HG02759 (cell line): ENCODE results near the gene AFM.

ENCODE experiments used
- ATAC-seq: cut with Tn5 transposase; IDR thresholded peaks from one replicate; pipeline ENCODE4 v1.9.1; 2021; ENCODE audit warnings: mild to moderate bottlenecking, moderate library complexity; ENCODE audit not compliant: unreplicated experiment

The AFM gene

GRCh38 chr4:73481358-73481757 is at the start of gene AFM:
Gene AFM, plus strand, starts transcription at chr4:73481745. Its CDS starts 31 bp downstream, at chr4:73481776.
- no peak for ATAC-seq

GRCh38 chr4:73431813-73432168 is 49.8 kb upstream of the AFM start:
- no peak for ATAC-seq

- no peak for ATAC-seq
These were observed 49.2 kb upstream of the AFM start for GRCh38 chr4:73432169-73433000.

- no peak for ATAC-seq
These were observed 48.4 kb upstream of the AFM start for GRCh38 chr4:73433140-73433539.

- no peak for ATAC-seq
These were observed 47.2 kb upstream of the AFM start for GRCh38 chr4:73434311-73434710.

- ATAC-seq = no peak
These were observed 45.6 kb upstream of the AFM start, which contains the start of gene AFP for GRCh38 chr4:73435984-73436383. Gene AFP, plus strand, starts transcription at chr4:73436221. Its CDS starts 42 bp downstream, at chr4:73436263.

GRCh38 chr4:73436674-73437557 is 44.6 kb upstream of the AFM start:
- ATAC-seq = no peak

- ATAC-seq = no peak
These were observed 44.0 kb upstream of the AFM start for GRCh38 chr4:73437558-73437956.

- ATAC-seq = no peak
These were observed 43.5 kb upstream of the AFM start for GRCh38 chr4:73438048-73438447.

GRCh38 chr4:73438582-73439215 is 42.8 kb upstream of the AFM start:
- no peak for ATAC-seq

GRCh38 chr4:73439445-73439844 is 42.1 kb upstream of the AFM start:
- ATAC-seq = no peak

GRCh38 chr4:73439991-73440390 is 41.6 kb upstream of the AFM start:
- ATAC-seq = no peak

- ATAC-seq = no peak
These were observed 40.9 kb upstream of the AFM start for GRCh38 chr4:73440653-73441052.

- ATAC-seq = no peak
These were observed 39.3 kb upstream of the AFM start for GRCh38 chr4:73442275-73442674.

GRCh38 chr4:73443224-73443623 is 38.3 kb upstream of the AFM start:
- no peak for ATAC-seq

GRCh38 chr4:73445383-73446335 is 35.9 kb upstream of the AFM start:
- no peak for ATAC-seq

GRCh38 chr4:73446336-73446938 is 35.1 kb upstream of the AFM start:
- peak; percentile 99 for ATAC-seq

- no peak for ATAC-seq
These were observed 33.9 kb upstream of the AFM start for GRCh38 chr4:73447671-73448070.

GRCh38 chr4:73448448-73449203 is 32.9 kb upstream of the AFM start:
- ATAC-seq = no peak
